Islet precursor cell (in vitro differentiated cells): ENCODE data around the gene TFPT.

Source experiments
- DNase-seq: peaks from one replicate; pipeline ENCODE4 v3.0.0-alpha.2; 2018

TFPT gene

GRCh38 chr19:54115109-54116063 is at the start of gene TFPT, which contains the start of gene PRPF31:
TSS of gene TFPT (minus strand) at chr19:54115657. CDS start at chr19:54115269, 388 bp downstream.
TSS of gene PRPF31 (plus strand) at chr19:54115754. CDS start at chr19:54118279, 2,525 bp downstream.
- peak; percentile 97 for DNase-seq

- DNase-seq = no peak
Measured at GRCh38 chr19:54165222-54165621, 49.8 kb upstream of the TFPT start.

GRCh38 chr19:54164369-54165068 is 49.1 kb upstream of the TFPT start:
- peak; percentile 96 for DNase-seq

- DNase-seq = no peak
Measured at GRCh38 chr19:54162884-54163283, 47.4 kb upstream of the TFPT start.

GRCh38 chr19:54162241-54162805 is 46.9 kb upstream of the TFPT start:
- peak; percentile 92 for DNase-seq

- no peak for DNase-seq
Measured at GRCh38 chr19:54160854-54161253, 45.4 kb upstream of the TFPT start.

GRCh38 chr19:54160182-54160811 is 44.8 kb upstream of the TFPT start:
- DNase-seq = no peak

- peak; percentile 100 for DNase-seq
Measured at GRCh38 chr19:54159352-54160181, 44.1 kb upstream of the TFPT start, which contains the start of gene LENG1. TSS of gene LENG1 (minus strand) at chr19:54159721. CDS start at chr19:54159695, 26 bp downstream.

GRCh38 chr19:54158812-54159351 is 43.4 kb upstream of the TFPT start:
- no peak for DNase-seq

- no peak for DNase-seq
Measured at GRCh38 chr19:54156953-54157352, 41.5 kb upstream of the TFPT start.

GRCh38 chr19:54156490-54156889 is 41.0 kb upstream of the TFPT start:
- no peak for DNase-seq

GRCh38 chr19:54155694-54156093 is 40.2 kb upstream of the TFPT start:
- no peak for DNase-seq

- DNase-seq = no peak
Measured at GRCh38 chr19:54154603-54155345, 39.3 kb upstream of the TFPT start.

GRCh38 chr19:54153731-54154326 is 38.4 kb upstream of the TFPT start:
- DNase-seq = no peak

- DNase-seq = no peak
Measured at GRCh38 chr19:54152878-54153524, 37.5 kb upstream of the TFPT start.

GRCh38 chr19:54152267-54152666 is 36.8 kb upstream of the TFPT start:
- no peak for DNase-seq

- no peak for DNase-seq
Measured at GRCh38 chr19:54151362-54152035, 36.0 kb upstream of the TFPT start.

GRCh38 chr19:54149021-54149812 is 33.8 kb upstream of the TFPT start:
- no peak for DNase-seq
